Fibroblast of pulmonary artery (primary cell): ENCODE measurements around the gene WDR36.

ENCODE experiments used
- DNase-seq: peaks from one replicate; pipeline ENCODE4 v3.0.0-alpha.2; 2010; ENCODE audit warnings: low read depth
- H3K4me3 ChIP-seq: replicated peaks from 2 replicates; pipeline ENCODE4 v1.5.1; 2011; ENCODE audit warnings: low read depth, mild to moderate bottlenecking, control low read depth, low read length, moderate library complexity
- CTCF ChIP-seq: IDR thresholded peaks from 2 replicates; pipeline ENCODE4 v1.5.1; 2011; ENCODE audit warnings: mild to moderate bottlenecking, control low read depth, low read length, inconsistent platforms; ENCODE audit errors: missing control alignments

The WDR36 gene

GRCh38 chr5:111117136-111117535, 25.0 kb downstream of the WDR36 start:
- no peak overlapping the region for H3K4me3 ChIP-seq
- no peak for DNase-seq
- no peak for TF ChIP-seq CTCF

- TF ChIP-seq CTCF: no peak
- no peak for DNase-seq
- H3K4me3 ChIP-seq: no peak overlapping the region
Observed at GRCh38 chr5:111119221-111119620, 27.1 kb downstream of the WDR36 start.

GRCh38 chr5:111119856-111120255, 27.7 kb downstream of the WDR36 start:
- no peak for DNase-seq
- H3K4me3 ChIP-seq: no peak overlapping the region
- TF ChIP-seq CTCF: no peak

GRCh38 chr5:111120911-111121310, 28.8 kb downstream of the WDR36 start:
- no peak overlapping the region for H3K4me3 ChIP-seq
- TF ChIP-seq CTCF: no peak
- DNase-seq: no peak

GRCh38 chr5:111121926-111122325, 29.8 kb downstream of the WDR36 start:
- no peak for DNase-seq
- H3K4me3 ChIP-seq: no peak overlapping the region
- TF ChIP-seq CTCF: no peak

GRCh38 chr5:111122398-111122797, 30.2 kb downstream of the WDR36 start:
- no peak overlapping the region for H3K4me3 ChIP-seq
- no peak for DNase-seq
- no peak for TF ChIP-seq CTCF

- DNase-seq: no peak
- TF ChIP-seq CTCF: no peak
- H3K4me3 ChIP-seq: no peak overlapping the region
Observed at GRCh38 chr5:111124793-111125192, 32.6 kb downstream of the WDR36 start.
